ENCODE data around the gene TMEM132E.

The TMEM132E gene

DNA sequence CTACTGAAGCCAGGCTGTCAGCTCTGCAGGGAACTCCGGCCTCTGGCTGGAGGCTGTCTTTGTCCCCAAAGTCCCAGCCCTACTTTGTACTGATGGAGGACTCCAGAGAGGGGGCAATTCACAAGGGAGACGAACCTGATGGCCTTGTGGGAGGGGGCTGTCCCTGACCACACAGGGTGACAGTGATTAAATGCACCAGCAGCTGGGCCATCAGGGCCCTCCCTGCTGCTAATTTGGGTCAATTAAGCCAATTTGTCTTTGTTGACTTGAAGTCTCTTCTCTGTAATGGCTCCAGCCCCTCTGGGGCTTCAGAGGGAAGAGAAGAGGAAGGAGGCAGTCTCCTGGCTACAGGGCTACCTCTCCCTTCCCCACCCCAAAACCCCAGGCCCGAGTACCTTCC is 22.0 kb downstream of the TMEM132E start:
- no peak for DNase-seq (ENCODE audit: low read depth)

DNA sequence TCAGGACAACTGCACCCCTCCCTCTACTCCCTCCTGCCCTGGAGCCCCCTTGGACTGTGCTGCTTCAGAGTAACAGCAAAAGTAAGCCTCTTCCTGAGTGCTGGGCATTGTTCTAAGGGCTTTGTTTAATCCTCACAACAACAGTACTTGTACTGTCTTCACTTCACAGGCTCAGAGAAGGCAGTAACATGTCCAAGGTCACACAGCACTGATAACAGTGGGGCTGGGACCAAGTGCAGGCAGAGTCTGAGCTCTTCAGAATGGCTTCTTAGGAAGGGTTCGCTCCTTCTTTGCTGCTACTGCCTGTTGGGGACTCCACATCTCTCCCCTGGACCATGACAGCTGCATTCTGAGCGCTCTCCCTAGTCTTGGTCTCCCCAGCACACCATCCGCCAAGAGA is 24.6 kb downstream of the TMEM132E start:
- DNase-seq (ENCODE audit: low read depth) = no peak

DNA sequence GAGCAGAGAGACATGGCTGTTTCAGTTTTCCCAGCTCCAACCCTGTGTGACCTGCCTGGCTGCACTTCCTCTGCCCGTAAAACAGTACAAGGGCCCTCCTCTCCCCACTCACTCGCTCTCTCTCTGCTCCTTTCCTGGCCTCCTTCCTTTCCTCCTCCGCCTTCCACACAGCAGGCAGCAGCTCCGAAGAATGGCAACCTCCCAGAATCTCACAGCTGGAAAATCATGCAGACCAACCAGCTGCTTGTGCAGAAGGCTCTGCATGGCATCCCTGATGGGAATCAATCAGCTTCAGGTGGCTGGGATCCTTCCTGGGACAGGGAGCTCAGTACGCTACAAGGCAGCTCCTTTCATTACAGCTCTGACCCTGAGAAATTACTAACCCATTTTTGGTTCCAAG is 27.4 kb downstream of the TMEM132E start:
- no peak for DNase-seq (ENCODE audit: low read depth)

DNA sequence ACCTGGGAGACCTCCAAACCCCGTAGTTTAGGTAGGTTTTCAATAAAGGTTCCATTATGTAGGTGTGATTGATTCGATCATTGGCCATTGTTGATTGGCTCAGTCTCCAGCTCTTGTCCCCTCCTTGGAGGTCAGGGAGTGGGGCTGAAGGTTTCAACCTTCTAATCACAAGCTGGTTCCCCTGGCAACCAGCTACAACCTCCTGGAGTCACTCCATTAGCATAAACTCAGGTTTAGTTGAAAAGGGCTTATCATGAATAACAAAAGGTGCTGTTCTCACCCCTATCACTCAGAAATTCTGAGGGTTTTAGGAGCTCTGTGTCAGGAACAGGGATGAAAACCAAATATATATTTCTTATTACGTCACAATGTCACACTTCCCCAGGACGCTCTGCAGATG is 28.5 kb downstream of the TMEM132E start:
- no peak for DNase-seq (ENCODE audit: low read depth)

DNA sequence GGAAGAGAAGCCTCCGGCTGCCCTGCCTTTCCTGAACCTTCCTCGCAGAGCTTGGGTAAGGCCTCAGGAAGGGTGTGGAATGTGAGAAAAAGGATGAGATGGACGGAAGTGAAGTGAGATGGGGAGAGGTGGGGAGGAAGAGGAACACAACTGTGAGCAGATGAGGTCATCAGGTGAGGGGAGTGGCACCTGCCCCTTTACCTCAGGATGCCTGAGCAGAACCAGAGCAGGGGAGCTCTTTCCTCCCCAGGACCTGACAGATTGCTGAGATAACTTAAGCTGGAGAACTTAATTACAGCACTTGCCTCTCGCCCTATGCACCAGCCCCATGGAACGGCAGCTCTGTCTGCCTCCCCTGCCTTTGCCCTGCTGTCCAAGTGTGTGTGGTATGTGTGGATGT is 29.8 kb downstream of the TMEM132E start:
- DNase-seq (ENCODE audit: low read depth) = no peak

DNA sequence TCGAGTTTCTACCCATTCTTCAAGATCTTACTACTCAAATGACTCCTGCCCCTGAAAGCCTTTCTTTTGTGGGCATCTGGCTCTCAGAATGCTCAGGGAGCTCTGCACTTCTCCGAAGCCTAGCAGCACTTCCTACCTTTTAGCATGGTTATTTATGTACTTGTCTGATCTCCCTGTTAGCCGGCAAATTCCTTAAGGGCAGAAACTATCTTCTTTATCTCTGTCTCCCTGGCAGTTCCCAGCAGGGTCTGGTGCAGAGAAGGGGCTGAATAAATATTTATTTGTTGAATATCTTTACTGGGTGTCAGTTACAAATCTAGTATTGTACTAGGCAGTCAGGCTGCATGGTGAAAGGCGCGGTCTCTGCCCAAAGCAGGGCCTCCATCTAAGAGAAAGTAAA is 30.7 kb downstream of the TMEM132E start:
- DNase-seq (ENCODE audit: low read depth) = no peak

DNA sequence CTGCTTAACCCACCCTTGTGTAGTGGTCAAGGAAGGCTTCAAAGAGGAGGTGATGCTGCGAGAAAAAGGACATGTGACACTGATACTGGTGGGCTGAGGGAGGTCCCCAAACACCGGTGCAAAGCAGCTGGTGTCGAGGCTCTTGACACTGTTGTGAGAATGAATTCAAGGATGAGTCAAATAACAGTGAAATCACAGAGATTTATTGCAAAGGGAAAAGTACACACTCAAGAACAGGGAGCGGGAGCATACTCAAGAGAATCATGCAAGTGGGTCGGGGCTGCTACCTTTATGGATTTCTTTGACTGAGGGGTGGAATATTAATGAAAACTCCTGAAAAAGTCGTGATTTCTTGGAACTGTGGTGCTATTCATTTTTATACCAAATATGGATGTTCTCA is 31.1 kb downstream of the TMEM132E start:
- no peak for DNase-seq (ENCODE audit: low read depth)

DNA sequence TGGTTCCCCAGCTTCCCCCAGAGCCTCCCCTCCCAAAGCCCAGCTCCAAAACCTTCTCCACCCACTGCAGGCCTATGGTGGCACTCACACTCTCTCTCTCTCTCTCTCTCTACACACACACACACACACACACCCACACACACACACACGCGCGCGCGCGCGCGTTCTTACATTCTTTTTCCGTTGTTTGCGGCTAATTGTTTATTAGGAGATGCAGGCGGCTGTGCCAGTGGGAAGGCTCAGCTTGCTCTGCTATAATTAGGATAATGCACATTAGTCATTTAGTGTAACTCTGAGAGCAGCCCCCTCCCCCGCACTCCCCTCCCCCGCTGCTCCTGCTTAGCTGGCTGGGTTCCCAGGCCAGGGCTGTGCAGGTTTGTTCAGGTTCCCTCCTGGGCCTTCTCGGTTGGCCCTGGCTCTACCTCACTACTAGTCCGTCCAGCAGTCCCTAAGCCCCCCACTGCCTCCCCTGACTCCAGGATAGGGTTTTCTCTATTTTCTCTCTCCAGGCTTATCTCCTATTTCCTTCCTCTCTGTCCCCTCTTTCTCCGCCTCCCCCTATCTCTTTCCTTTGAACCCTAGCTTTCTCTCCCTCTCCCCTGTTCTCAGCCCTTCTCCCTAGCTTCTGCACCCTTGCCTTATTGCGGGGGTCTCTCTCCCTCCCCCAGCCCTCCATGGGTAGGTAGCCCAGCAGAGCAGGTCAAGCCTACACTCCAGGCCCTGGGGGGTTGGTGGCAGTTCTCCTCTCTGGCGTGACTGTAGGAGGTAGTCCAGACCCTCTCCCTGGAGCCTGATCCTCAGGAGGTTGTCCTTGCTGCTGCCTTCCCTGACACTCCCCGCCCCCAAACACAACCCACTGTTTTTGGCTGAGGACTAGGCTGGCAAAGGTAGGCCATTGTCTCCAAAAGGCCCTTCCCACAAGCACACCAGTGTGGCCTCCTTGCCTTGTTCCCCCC is 34.0 kb downstream of the TMEM132E start:
- DNase-seq (ENCODE audit: low read depth) = no peak

DNA sequence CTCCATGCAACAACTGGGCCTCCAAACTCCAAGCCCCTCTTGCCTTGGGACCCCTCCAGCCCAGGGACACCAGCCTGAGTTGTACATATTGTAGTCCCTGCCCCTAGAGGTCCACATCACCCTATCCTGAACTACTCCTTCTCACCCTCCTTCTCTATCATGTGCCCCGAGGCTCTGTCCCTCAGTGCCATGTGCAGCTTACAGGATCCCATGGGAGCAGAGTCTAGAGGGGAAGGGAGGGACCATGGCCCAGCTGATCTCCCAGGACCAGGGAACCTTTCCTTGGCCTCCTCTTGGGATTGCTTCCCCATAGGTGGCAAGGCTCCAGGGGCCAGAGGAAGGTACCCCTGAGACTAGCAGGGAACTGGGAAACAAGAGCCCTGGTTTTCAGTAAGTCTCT is 35.3 kb downstream of the TMEM132E start:
- DNase-seq (ENCODE audit: low read depth) = no peak

DNA sequence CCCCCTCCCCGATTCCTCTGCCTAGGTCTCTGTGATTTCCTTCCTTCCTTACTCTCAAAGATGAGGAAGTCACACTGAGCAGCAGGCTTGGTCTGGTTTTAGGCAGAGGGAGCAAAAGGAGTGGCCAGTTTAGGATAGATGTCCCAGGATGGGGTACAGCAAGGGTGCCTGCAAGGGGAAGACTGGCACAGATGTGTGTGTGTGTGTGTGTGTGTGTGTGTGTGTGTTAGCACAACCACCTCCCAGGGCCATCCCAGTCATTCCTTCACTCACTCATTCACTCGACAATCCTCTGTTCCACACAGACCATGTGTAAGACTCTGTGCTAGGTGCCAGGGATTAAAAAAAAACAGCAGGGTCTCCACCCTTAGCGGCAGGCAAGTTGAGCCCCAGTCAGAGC is 35.9 kb downstream of the TMEM132E start:
- no peak for DNase-seq (ENCODE audit: low read depth)

DNA sequence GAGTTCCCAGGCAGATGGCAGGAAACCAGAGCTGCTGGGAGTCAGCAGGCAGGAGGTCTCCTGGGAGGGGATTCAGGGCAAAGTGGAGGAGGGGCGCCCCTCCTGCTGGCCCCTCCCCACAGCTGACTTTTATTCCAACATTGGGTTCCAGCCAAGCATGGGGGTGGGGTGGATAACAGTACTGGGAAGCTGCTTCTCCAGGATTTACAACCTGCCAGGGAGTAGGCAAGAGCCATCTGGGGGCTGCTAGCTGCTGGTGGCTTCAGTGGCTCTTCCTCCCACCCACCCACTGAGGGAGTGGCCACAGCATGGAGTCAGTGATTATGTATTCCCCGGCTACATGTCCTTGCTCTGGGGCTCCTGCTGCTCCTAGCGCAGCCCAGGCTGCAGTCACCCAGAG is 36.8 kb downstream of the TMEM132E start:
- DNase-seq (ENCODE audit: low read depth) = no peak

DNA sequence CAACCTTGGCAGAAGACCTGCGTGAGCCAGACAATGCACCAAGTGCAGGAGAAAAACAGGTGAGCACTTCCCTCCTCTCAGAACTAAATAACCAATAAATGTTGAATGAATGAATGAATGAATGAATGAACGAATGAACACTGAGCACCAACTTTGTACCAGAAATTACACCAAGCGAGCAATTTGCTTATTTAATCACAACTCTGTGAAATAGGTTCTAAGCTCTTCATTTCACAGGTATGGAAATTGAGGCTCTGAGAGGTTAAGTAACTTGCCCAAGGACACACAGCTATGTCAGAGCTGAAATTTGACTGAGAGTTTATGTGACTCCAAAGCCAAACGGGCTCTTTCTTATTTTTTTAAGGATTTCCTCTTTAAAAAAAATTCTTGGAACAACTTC is 38.0 kb downstream of the TMEM132E start:
- DNase-seq (ENCODE audit: low read depth) = no peak

DNA sequence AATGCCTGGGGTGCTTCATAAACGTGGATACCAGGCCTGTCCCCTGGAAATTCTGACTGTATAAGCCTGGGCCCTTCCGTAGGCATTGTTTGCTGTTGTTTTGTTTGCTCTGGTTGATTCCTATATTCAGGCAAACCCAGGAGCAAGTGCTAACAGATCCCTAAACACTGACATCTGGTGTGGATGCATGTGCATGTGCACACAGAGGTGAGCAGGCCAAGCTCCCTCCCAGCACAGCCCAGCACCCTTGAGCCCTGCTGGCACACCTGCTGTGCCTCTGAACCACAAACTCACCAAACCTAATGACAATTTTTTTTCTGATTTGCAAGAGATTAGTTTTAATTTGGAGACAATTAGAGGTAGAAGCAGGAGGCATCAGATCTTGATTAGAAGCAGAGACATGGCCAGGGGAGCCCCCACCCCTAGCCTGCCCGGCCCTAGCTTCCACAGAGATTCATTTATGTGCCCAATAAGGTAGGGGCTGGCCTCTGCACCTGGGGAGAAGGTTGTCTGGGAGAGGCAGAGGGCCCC is 40.4 kb downstream of the TMEM132E start:
- no peak for DNase-seq (ENCODE audit: low read depth)

DNA sequence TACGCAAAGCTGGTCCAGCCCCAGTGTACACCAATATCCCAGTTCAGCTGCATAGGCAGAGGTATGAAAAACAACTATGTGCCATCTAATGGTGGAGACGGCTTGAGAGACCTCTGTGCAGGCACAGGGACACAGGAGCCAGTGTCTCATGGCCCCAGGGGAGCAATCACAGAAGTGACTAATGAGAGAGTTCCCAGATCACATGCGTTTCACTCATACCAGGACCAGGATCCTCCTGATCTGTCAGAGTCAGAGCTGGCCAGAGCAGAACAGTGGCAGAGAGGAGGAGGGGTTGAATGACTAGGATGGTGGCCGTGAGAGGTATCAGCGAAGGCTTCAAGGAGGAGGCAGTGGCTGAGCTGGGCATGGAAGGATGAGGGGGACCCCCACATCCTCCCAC is 41.1 kb downstream of the TMEM132E start:
- DNase-seq (ENCODE audit: low read depth) = no peak

DNA sequence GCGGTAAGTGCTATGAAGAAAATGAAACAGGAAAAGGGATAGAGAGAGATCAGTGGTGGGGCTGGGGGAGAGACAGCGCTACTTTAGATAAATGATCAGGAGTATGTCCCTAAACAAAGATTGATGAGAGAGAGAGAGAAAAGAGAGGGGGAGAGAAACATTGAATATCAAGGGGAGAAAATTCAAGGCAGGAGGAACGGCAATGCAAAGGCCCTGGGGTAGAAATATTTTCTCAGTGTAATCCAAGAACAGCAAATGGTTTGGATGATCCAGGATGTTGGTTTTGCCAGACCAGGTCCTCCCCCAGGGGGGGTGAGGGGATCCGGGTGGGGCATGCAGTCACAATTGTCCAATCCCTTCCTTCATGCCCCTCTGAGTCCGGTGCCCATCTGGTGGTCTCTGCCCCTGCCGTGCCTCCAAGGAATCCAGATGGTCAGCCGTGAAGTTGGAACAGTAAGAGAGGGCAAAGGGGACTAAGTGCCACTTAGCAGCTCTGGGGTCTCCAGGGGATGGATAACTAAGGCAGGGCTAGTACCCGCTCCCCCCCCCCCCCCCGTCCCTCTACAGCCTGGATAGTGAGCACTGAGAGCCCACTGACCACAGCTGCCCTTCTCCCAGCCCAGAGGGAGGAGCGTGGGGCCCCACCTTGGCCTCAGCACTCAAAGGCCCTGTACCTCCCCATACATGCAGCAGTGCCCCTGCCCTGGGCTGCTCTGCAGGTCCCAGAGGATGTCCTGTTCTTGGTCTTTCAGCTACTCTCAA is 43.7 kb downstream of the TMEM132E start:
- no peak for DNase-seq (ENCODE audit: low read depth)

DNA sequence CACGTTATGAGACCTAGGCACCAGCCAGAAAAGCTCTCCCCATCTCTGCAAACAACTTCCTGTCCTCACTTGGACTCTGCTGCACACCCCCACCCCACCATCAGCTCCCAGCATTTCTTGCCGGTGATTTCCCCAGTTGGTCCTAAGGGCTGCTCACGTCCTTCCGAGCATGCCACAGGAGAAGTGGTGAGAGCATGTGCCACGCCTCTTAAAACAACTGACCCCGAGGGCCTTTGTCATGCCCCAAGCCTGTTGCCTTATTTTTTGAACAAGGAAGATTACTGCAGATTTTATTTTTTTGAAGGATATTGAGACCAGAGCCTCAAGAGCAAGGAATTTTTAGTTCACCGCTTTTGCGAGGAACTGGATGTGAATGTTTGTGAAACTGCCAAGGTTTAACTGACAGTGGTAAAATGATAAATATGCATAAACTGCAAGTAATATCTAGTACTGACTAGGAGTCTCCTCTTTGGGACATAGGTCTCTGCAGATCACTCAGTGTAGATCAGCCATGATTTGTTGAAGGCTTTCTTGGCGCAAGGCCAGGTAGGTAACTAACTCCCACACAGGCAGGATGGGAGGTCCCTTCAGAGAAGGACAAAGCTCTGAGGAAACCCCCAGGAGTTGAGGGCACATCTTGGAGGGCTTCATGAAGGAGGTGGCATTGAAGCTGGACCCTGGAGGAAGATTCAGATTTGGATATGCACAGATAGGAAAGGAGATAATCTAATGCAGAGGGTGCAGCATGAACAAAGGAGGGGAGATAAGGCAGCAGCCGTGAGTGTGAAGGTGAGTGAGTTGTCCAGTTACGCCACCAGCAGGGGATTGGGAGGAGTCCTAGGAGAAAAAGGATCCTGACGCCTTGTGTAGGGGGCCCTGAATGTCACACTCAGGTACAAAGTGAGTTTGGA is 44.7 kb downstream of the TMEM132E start:
- no peak for DNase-seq (ENCODE audit: low read depth)

DNA sequence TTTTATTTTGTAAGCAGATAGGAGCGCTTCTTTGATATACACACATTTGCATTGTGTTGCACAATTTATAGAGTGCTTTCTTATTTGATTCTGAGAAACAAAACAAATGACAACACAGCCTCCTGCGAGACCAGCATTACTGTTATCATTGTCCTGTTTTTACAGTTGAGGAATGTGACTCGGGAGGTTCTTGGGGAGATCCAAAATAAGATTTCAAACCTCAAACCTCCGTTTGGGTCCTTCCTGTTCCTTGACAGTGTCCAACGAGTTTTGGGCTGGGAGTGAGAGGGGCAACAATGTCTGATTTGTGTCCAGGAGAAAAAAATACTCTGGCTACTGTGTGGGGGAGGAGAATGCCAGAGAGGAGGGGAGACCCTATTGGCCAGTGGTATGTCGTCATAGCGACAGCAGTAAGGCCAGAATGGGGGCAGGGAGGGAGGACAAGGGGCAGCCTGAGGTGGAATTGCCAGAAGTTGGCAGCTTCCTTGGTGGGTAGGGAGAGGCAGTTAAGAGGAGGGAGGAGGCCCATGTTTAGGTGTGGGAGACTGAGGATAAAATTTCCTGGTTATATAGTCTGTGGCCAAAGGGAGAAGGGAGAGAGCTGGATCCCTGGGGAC is 45.5 kb downstream of the TMEM132E start:
- DNase-seq (ENCODE audit: low read depth) = no peak

DNA sequence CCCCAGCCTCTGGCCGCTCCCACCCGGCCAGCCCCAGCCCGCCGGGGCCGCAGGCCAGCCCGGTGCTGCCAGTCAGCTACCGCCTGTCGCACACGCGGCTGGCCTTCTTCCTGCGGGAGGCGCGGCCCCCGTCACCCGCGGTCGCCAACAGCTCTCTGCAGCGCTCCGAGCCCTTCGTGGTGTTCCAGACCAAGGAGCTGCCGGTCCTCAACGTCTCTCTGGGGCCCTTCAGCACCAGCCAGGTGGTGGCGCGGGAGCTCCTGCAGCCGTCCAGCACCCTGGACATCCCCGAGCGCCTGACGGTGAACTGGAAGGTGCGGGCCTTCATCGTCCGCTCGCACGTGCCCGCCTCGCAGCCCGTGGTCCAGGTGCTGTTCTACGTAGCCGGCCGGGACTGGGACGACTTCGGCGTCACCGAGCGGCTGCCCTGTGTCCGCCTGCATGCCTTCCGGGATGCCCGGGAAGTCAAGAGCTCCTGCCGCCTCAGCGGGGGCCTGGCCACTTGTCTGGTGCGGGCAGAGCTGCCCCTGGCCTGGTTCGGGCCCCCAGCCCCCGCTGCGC is 46.8 kb downstream of the TMEM132E start:
- DNase-seq (ENCODE audit: low read depth) = no peak

DNA sequence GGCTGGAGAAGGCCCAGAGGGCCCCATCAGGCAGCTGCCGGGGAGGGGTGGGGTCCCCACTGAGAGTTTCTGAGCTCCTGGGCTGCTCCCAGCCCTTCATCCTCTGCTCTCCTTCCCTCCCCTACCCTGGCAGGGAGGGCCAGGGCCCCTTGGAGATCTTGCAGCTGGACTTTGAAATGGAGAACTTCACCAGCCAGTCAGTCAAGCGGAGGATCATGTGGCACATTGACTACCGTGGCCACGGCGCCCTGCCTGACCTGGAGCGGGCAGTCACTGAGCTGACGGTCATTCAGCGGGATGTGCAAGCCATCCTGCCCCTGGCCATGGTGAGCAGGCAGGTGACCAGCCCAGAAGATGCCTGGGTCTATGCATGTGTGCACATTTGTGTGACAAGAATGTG is 49.5 kb downstream of the TMEM132E start:
- no peak for DNase-seq (ENCODE audit: low read depth)

DNA sequence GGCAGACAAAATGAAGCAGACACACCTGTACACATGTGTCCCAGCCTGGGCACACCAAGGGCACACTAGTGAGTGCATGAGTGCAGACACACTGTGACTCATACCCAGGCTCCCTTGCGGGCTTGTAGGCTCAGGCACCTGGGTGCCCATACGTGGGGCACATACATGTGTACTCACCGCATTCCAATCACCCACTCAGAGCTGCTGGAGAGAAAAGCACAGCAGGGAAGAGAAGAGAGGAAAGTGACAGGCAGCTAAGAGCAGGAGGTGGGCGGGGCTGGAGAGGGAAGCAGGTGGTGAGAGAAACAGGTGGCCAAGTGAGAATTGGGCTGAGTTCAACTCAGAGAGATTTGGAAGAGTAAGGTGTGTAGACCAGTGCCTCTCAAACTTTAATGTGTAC is 54.0 kb downstream of the TMEM132E start:
- DNase-seq (ENCODE audit: low read depth) = no peak

DNA sequence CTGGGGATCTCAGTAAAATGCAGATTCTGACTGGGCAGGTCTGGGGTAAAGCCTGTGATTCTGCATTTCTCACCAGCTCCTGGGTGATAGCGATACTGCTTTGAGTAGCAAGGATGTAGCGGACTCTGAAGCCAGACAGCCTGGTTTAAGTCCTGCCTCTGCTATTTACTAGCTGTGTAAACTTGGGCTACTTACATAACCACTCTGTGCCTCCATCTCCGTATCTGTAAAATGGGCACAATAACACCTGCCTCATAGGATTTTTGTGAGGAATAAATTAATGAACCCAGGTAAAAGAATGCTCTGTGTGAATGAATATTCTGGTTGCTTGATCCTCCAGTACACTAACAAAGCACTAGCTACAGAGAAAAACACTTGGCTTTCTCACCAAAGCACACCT is 54.4 kb downstream of the TMEM132E start:
- DNase-seq (ENCODE audit: low read depth) = no peak

Data from non-pigmented ciliary epithelial cell (primary cell).